IPS DF 19.7 (cell line): ENCODE measurements around the gene MLF1.

Experiments used
- DNase-seq: peaks from one replicate; pipeline ENCODE4 v3.0.0-alpha.2; 2013; ENCODE audit warnings: low read depth, low spot score

MLF1 gene

DNA sequence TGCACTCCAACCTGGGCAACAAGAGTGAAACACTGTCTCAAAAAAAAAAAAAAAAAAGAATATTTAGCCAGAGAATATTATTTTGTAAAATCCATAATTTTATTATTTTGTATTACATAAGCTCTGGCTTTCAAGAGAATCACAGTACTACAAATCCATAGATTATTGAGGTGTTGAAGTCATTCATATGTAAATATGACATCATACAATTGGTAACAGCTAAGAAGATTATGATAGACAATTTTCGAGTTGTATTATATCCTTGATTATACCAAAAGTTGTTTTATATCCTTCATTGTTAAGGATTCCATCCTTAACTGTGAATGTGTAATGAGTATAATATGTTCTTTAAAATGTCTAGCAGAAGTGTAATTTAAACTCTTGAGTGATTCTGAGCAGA lies 3.7 kb downstream of the MLF1 start:
- no peak for DNase-seq

GRCh38 chr3:158590223-158590622 lies 19.2 kb downstream of the MLF1 start:
- no peak for DNase-seq

DNA sequence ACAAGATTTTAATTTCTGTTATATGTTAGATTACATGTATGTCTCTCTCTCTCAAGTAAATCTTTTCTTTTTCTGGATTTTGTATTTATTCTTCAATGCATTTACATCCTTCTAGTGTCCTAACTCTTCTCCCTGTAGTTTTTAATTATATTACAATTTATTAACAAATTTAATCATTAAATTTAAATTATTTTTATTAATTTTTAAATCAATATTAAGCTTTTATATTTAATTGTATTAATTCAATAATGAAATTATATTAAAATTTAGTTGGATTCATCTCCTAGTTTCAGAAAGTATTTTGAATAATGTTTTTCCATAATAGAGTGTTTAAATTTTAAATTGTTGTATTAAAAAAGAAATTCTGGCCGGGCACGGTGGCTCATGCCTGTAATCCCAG lies 29.8 kb downstream of the MLF1 start:
- no peak for DNase-seq

DNA sequence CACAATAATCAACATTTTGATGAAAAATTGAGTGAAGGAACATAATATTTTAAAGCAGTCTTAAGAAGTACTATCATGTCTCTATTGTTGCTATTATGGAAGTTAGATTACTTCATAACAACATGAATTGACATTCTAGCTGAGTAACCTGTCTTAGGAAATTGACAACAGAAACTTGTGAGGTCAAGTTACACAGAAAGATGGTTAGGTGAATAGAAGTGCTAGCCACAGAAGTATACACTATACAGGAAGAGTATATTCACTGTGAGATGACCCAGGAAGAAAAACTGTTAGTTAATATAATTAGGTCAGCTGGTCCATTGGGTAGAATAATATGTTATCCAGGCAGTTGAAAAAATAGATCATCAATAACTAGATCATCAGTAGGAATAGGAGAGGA lies 31.2 kb downstream of the MLF1 start:
- DNase-seq = no peak

DNA sequence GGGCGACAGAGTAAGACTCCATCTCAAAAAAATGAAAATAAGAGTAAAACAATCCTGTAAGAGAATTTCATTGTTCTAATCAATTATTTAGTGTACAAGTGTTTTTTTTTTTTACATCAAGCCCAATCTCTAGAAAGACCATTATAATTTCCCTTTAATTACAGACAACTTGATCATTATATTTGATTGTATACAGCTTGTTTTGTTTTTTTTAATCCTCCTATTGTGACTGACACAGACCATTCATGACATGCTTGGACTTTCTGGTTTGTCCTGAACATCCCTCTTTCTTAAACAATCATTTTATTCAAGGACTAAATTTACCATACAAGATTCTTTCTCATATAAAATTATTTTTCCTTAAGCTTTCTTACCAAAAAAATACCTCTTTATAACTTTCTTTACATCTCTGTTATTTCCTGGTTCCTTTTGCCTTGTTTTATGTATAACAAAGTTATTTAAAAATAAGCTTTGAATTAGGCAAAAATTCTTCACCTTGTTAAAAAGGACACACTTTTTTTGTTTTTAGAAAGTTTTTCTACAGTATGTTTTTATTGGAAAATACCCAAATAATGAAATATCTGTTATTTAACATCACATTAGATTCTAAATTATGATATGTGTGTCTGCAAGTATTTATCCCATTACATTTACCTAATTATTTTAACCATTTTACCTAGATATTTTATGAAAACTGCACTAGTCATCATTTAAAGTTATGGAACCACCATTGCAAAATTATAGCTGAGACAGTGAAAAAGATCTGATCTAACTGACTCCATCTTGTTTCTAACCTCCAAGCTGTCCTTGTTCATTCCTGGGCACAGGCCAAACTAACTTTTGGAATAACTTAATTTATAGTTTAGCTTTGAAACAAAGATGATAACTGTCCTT lies 47.2 kb downstream of the MLF1 start:
- no peak for DNase-seq

GRCh38 chr3:158625881-158626280 lies 54.9 kb downstream of the MLF1 start:
- no peak for DNase-seq

- no peak for DNase-seq
Observed at GRCh38 chr3:158631981-158632380, 61.0 kb downstream of the MLF1 start.

GRCh38 chr3:158640646-158641045 lies 69.7 kb downstream of the MLF1 start:
- DNase-seq = no peak

- no peak for DNase-seq
Observed at GRCh38 chr3:158642005-158642404, 71.0 kb downstream of the MLF1 start.

DNA sequence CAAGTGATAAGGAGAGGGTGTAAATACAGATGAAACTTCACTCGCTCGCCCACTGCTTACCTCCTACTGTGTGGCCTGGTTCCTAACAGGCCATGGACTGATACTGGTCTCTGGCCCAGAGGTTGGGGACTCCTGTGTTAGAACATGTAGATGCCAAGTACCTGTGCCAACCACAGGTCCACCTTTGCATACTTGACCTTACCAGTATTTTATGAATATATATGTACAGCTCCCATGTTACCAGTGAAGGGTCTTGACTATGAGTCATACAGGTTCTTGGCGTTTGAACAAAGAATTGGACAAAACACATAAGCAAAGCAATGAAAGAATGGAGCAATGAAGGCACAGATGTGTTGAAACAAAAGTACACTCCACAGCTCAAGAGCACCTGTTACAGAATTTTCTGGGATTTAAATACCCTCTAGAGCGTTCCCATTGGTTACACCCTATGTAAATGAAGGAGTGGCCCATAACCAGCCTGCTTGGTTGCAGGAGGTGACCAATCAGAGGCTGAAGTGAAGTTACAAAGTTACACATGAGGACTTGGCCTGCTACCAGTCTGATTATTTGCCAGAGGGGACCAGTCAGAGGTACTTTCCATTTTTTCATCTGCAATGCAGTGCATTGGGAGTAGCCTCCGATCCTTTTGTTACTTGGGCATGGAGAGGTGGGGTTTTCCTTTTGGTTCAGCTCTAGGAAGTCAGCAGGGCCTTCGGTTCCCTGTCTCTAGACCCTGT lies 71.6 kb downstream of the MLF1 start:
- no peak for DNase-seq

- peak; percentile 92 for DNase-seq
Observed at GRCh38 chr3:158644345-158644908, 73.4 kb downstream of the MLF1 start, which contains the start of gene GFM1. GFM1 (plus strand) TSS chr3:158644527; CDS start chr3:158644635, 108 bp downstream.

DNA sequence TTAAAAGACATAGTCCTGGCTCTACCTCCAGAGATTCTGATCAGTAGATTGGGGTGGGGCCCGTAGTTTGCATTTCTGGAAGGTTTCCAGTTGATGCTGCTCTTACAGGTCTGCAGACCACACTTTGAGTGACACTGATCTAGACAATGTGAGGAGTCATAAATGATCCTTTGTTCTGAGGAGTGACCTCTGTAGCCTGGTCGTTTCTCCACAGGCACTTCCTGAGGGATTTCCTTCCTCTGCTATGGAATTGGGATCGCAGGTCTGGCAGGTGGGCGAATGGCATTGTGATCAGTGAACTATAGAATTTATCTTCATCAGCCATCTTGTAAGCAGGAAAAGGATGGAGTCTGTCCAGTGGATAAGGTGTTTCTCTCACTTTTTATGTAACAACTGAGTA lies 78.8 kb downstream of the MLF1 start:
- no peak for DNase-seq

DNA sequence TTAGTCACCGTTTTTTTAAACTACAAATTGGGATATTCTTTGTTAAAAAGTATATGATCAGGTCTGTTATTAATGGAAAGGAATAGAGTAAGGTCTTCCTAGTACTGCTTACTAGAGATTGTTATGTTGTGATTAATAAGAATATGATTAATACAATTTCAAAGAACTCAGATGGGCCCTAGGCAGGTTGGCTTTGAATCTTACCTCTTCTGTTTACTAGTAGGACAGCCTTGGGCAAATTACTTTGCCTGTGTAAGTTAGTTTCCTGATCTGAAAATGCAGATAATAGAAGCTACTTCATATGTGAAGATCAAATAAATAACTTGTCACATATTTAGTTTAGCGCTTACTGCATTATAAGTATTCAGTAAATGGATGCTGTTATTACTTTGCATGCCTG lies 80.2 kb downstream of the MLF1 start:
- DNase-seq = no peak

- no peak for DNase-seq
Observed at GRCh38 chr3:158652463-158652862, 81.5 kb downstream of the MLF1 start.
